Fibroblast of peridontal ligament (primary cell): ENCODE results near the gene PATJ.
"Not testable (repeated sequence)": the region's sequence is repeated elsewhere in the genome, so short reads cannot be mapped to it uniquely, and the experiment has no call there.

Experiments used
- DNase-seq: peaks from one replicate; pipeline ENCODE4 v3.0.0-alpha.2; 2010; ENCODE audit errors: extremely low read depth

PATJ gene

DNA sequence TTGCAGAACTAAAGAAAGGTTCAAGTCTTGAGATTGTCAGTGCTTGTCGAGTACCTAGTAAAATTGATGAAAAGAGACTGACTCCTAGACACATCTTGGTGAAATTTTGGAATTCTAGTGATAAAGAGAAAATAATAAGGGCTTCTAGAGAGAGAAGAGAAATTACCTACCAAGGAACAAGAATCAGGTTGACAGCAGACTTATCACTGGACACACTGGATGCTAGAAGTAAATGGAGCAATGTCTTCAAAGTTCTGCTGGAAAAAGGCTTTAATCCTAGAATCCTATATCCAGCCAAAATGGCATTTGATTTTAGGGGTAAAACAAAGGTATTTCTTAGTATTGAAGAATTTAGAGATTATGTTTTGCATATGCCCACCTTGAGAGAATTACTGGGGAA is 468.7 kb downstream of the PATJ start:
- DNase-seq, result no peak

DNA sequence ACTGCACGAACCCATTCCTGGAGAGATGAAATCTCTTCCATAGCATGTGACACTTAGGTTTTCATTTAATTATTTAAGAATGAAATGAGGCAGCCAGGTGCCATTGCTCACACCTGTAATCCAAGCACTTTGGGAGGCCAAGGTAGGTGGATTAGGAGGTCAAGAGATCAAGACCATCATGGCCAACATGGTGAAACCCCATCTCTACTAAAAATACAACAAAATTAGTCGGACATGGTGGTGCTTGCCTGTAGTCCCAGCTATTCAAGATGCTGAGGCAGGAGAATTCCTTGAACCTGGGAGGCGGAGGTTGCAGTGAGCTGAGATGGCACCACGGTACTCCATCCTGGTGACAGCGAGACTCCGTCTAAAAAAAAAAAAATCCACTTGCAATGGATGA is 470.1 kb downstream of the PATJ start:
- no peak for DNase-seq

- DNase-seq, result no peak
Measured at GRCh38 chr1:62213075-62213914, 471.0 kb downstream of the PATJ start.

- no peak for DNase-seq
Measured at GRCh38 chr1:62218604-62219003, 476.3 kb downstream of the PATJ start.

GRCh38 chr1:62220456-62220855 is 478.2 kb downstream of the PATJ start:
- not testable (repeated sequence) for DNase-seq

DNA sequence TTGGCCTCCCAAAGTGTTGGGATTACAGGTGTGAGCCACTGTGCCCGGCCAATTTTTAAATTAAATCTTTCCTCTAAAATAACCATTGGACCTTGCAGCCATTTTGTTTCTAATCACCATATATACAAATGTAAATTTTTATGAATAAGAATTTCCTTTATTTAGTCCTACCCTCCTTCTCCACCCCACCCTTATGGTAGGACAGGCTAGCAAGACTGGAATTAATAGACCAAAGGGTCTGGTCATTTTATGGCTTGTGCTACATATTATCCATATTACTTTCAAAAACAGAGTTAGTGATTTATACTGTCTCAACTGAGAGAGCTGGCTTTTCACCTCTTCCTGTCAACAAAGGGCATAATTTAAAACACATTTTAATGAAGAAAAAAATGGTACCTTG is 478.9 kb downstream of the PATJ start:
- DNase-seq, result no peak

- DNase-seq, result no peak
Measured at GRCh38 chr1:62222321-62222720, 480.0 kb downstream of the PATJ start.

DNA sequence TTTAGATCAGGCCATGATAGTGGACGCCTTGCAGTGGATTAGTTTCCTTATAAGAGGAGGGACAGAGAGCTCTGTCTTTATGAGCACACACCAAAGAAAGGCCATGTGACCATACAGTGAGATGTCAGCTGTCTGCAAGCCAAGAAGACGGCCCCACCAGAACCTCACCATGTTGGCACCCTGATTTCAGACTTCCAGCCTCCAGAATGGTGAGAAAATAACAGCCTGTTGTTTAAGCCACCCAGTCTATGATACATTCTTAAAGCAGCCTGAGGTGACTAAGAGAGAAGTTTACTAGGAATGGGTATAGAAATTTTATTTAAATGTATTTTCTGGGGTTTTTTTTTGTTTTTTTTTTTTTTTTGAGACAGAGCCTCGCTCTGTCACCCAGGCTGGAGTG is 481.9 kb downstream of the PATJ start:
- no peak for DNase-seq

DNA sequence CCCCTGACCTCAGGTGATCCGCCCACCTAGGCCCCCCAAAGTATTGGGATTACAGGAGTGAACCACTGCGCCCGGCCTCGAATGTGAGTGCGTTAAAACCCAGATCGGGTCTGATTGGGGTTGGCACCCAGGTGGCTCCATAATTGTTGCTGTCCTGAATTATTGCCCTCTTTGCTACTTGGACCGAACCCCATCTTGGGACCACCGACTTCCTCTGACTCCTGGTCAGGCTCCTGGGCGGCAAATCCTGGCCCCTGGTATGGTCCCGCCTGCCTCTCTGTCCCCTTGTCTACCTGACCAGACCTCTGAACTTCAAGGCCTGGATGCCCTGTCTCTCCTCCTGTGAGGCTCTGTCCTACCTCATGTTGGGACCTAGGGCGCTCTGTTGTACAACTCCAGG is 485.2 kb downstream of the PATJ start:
- no peak for DNase-seq
